HepG2 (cell line): ENCODE results near the gene CYB5D1. TPM values are rescaled to one million over a fixed set of nuclear protein-coding genes. Genes with fewer than 3 reads are reported as not detected.

ENCODE experiments used
- ASH2L ChIP-seq: fragments of 300-600, 200-600 bp; sonication (generic); IDR thresholded peaks from 2 replicates; pipeline ENCODE4 v1.7.0; 2017; ENCODE audit warnings: low read depth, mild to moderate bottlenecking, moderate library complexity, mixed read lengths, low read length; ENCODE audit not compliant: insufficient read length
- CCAR2 ChIP-seq: fragments of 200-400 bp; formaldehyde crosslinking; optimal IDR thresholded peaks from 2 replicates; pipeline ENCODE3; 2018; ENCODE audit warnings: low read depth, mild to moderate bottlenecking, low read length, moderate library complexity
- GATAD2A ChIP-seq: IDR thresholded peaks from 2 replicates; pipeline ENCODE4 v1.6.1; 2016
- HNF1B ChIP-seq: sonication (generic); formaldehyde crosslinking; IDR thresholded peaks from 2 replicates; pipeline ENCODE4 v1.5.1; 2020; ENCODE audit warnings: mild to moderate bottlenecking, moderate library complexity, missing genetic modification reagents
- HNRNPK ChIP-seq: fragments of 200-400 bp; formaldehyde crosslinking; IDR thresholded peaks from 2 replicates; pipeline ENCODE4 v1.6.1; 2018; ENCODE audit warnings: low read length, low read depth, moderate library complexity, mild to moderate bottlenecking; ENCODE audit not compliant: poor library complexity, severe bottlenecking
- ISL2 ChIP-seq: sonication (generic); formaldehyde crosslinking; IDR thresholded peaks from 2 replicates; pipeline ENCODE4 v1.5.0; 2020; ENCODE audit warnings: missing genetic modification reagents
- KAT2B ChIP-seq: fragments of 150-350 bp; IDR thresholded peaks from 2 replicates; pipeline ENCODE4 v1.6.1; 2014; ENCODE audit warnings: low read depth, low read length, borderline replicate concordance
- KDM1A ChIP-seq: IDR thresholded peaks from 2 replicates; pipeline ENCODE4 v1.6.1; 2016; ENCODE audit warnings: missing compliant biosample characterization
- KDM6A ChIP-seq: IDR thresholded peaks from 2 replicates; pipeline ENCODE4 v1.6.1; 2016; ENCODE audit warnings: low read depth
- KLF12 ChIP-seq: sonication (generic); formaldehyde crosslinking; IDR thresholded peaks from 2 replicates; pipeline ENCODE4 v1.4.0; 2020; ENCODE audit warnings: missing genetic modification reagents, borderline replicate concordance
- KLF9 ChIP-seq: IDR thresholded peaks from 2 replicates; pipeline ENCODE4 v1.6.1; 2016; ENCODE audit warnings: low read depth
- MIER2 ChIP-seq: IDR thresholded peaks from 2 replicates; pipeline ENCODE4 v1.6.1; 2016; ENCODE audit warnings: missing biosample characterization, missing genetic modification reagents
- MLX ChIP-seq: IDR thresholded peaks from 2 replicates; pipeline ENCODE4 v1.6.1; 2016
- MTERF4 ChIP-seq: sonication (generic); formaldehyde crosslinking; IDR thresholded peaks from 2 replicates; pipeline ENCODE4 v1.8.0; 2023; ENCODE audit warnings: mild to moderate bottlenecking, missing genetic modification reagents
- MYNN ChIP-seq: sonication (generic); formaldehyde crosslinking; IDR thresholded peaks from 2 replicates; pipeline ENCODE4 v1.4.0; 2020; ENCODE audit warnings: mild to moderate bottlenecking, low read depth, missing genetic modification reagents
- NR2F6 ChIP-seq, 2 experiments: IDR thresholded peaks; 2 replicates each; pipeline ENCODE4 v1.6.1; 2016; ENCODE audit warnings: antibody characterized with exemption in 1 of 2, mild to moderate bottlenecking in 1 of 2
- SRSF9 ChIP-seq: fragments of 200-400 bp; formaldehyde crosslinking; IDR thresholded peaks from 2 replicates; pipeline ENCODE4 v1.6.1; 2018; ENCODE audit warnings: borderline replicate concordance, mild to moderate bottlenecking, low read depth, low read length; ENCODE audit not compliant: insufficient read depth, poor library complexity, severe bottlenecking
- STAT5B ChIP-seq: sonication (generic); formaldehyde crosslinking; IDR thresholded peaks from 2 replicates; pipeline ENCODE4 v1.4.0; 2020; ENCODE audit warnings: missing genetic modification reagents
- TFDP2 ChIP-seq: sonication (generic); formaldehyde crosslinking; IDR thresholded peaks from 2 replicates; pipeline ENCODE4 v1.4.0; 2020; ENCODE audit warnings: missing genetic modification reagents
- ZFX ChIP-seq: sonication (generic); formaldehyde crosslinking; IDR thresholded peaks from 2 replicates; pipeline ENCODE4 v1.4.0; 2020; ENCODE audit warnings: mild to moderate bottlenecking, low read depth, missing genetic modification reagents, moderate library complexity
- ZNF138 ChIP-seq: sonication (generic); formaldehyde crosslinking; IDR thresholded peaks from 2 replicates; pipeline ENCODE4 v1.5.0; 2020; ENCODE audit warnings: mild to moderate bottlenecking, low read depth, missing genetic modification reagents
- ZNF331 ChIP-seq: sonication (generic); formaldehyde crosslinking; IDR thresholded peaks from 2 replicates; pipeline ENCODE4 v1.4.0; 2020; ENCODE audit warnings: missing genetic modification reagents
- ZNF446 ChIP-seq: sonication (generic); formaldehyde crosslinking; IDR thresholded peaks from 2 replicates; pipeline ENCODE4 v1.5.0; 2020; ENCODE audit warnings: mild to moderate bottlenecking, missing genetic modification reagents
- ZNF546 ChIP-seq: sonication (generic); formaldehyde crosslinking; conservative IDR thresholded peaks from 2 replicates; pipeline ENCODE4 v1.8.1; 2023; ENCODE audit warnings: mild to moderate bottlenecking, missing genetic modification reagents
- ZNF678 ChIP-seq: sonication (generic); formaldehyde crosslinking; IDR thresholded peaks from 2 replicates; pipeline ENCODE4 v1.4.0; 2020; ENCODE audit warnings: mild to moderate bottlenecking, missing genetic modification reagents
- ZNF776 ChIP-seq: sonication (generic); formaldehyde crosslinking; IDR thresholded peaks from 2 replicates; pipeline ENCODE4 v1.4.0; 2020; ENCODE audit warnings: mild to moderate bottlenecking, missing genetic modification reagents
- polyA plus RNA-seq, 8 experiments: library from polyadenylated mRNA; depleted of rRNA in 3 of 8; stranded (reverse) in 7 of 8; unstranded in 1 of 8; fragments of >200 nt; fragmentation: Illumina TruSeq in 4 of 8; extraction: Trizol in 4 of 8; gene quantifications; 2 replicates each; pipeline versions ENCODE4 v1.2.1 to v1.2.3, GENCODE V29; 2011 to 2016; ENCODE audit warnings: low read depth in 4 of 8, missing spikeins in 1 of 8, mixed read lengths in 1 of 8; ENCODE audit not compliant: insufficient read depth in 1 of 8
- total RNA-seq, 5 experiments: library from RNA; depleted of rRNA; stranded (reverse); fragments of >200 nt; fragmentation: Illumina TruSeq; extraction: Trizol; gene quantifications; 2 replicates each; pipeline ENCODE4 v1.2.3, GENCODE V29; 2016; ENCODE audit warnings: low read depth in 1 of 5

The CYB5D1 gene
- total and polyA plus RNA-seq, 2 of the 13 experiments (the other 11 are each of a cell fraction or from before 2014, with no cell fraction given), result 8.9 to 17.0 TPM

DNA sequence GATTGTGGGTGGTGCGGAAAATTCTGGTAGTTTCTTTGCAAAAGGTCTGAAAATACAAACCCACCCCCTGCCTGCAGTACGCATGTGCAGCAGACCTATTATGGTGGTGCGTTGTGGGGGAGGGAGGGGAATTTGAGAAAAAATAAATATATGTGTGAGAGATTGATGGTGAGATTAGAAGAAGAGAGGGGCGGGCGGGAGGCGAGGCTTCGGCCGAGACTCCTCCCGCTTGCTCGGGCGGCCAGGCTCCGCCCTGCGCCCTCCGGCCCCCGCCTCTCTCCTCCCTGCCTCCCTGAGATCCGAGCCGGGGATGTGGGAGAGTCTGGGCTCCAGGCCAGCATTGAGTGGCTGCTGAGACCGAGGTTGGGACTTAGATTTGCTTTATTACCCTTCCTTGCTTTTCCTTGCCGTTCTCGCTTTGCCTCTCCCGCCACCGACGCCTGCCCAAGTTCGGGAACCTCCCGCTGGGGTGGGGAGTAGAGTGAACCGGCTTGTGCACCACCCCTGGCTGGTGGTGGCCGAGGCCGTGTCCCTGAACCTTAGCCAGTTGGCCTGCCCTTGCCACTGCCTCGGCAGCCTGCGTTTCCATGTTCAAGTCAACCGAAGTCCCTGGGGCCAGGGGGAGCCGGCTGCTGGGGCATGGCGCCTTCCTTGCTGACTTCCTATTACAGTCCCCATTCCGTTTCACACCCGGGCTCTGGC lies 29.8 kb downstream of the CYB5D1 start (continued):
- TF ChIP-seq TFDP2 (CRISPR knock-in tag) (0 out of 2 replicates have a peak, but pooled peaks have one; percentile 8), ZNF446 (CRISPR knock-in tag) (peak; percentile 53; the same call in 1 of the 2 replicates), MYNN (0 out of 2 replicates have a peak, but pooled peaks have one; percentile 52), KLF12 (CRISPR knock-in tag) (no peak), GATAD2A (CRISPR knock-in tag) (0 out of 2 replicates have a peak, but pooled peaks have one; percentile 36), ZNF678 (CRISPR knock-in tag) (no peak), MIER2 (CRISPR knock-in tag) (no peak), NR2F6 (IDR thresholded peaks at IDR 0.05) (no peak), NR2F6 (CRISPR knock-in tag; IDR thresholded peaks at IDR 0.05) (peak; percentile 56; the same call in 1 of the 2 replicates), HNRNPK (no peak), ZNF331 (CRISPR knock-in tag) (peak; percentile 20; the same call in 1 of the 2 replicates), KDM1A (CRISPR knock-in tag) (no peak), ISL2 (CRISPR knock-in tag) (0 out of 2 replicates have a peak, but pooled peaks have one; percentile 36), HNF1B (peak; percentile 72; the same call in 1 of the 2 replicates), KAT2B (no peak), KDM6A (CRISPR knock-in tag) (no peak), ZNF546 (CRISPR knock-in tag) (no peak), STAT5B (CRISPR knock-in tag) (peak; percentile 7; the same call in 1 of the 2 replicates), ZNF776 (CRISPR knock-in tag) (no peak), MTERF4 (CRISPR knock-in tag) (peak; percentile 49; the same call in 1 of the 2 replicates), SRSF9 (no peak), ZFX (CRISPR knock-in tag) (peak; percentile 84), ASH2L (peak; percentile 59), KLF9 (CRISPR knock-in tag) (no peak), ZNF138 (no peak), CCAR2 (no peak), MLX (no peak)
